ENCODE data around the gene LIFR.
"Not testable (repeated sequence)": the region's sequence is repeated elsewhere in the genome, so short reads cannot be mapped to it uniquely, and the experiment has no call there.

Gene LIFR

DNA sequence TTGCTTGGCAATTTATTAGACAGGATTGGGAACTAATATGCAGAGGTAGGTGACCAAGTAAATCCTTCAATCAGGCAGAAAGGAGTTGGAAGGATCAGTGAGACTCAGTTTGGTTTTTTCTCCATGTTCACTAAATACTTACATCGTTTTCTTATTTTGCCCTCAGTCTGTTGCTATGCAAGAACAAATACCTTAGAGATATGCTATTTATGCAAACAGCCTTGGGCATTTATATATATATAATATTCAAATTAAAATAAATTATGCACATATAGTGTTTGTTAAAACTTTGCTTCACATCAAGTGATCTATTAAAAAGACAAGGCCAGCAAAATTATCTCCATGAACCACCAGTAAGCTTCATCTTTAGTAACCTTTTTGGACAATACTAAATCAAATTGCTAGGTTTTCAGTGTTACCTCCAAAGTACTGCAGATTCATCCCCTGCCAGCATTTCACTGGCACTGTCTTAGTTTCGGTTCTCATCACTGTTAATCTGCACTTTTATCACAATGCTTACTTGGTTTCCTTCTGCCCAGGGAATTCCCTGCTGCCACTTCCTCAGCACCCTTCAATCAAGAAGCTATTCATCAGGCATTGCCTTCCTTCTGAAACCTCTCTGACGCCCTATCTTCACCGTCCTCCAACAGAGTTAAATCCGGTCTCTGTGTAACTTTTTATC is 26.0 kb upstream of the LIFR start:
- no peak overlapping the region for H3K27ac ChIP-seq
- DNase-seq (ENCODE audit: low read depth, low spot score), result no peak

DNA sequence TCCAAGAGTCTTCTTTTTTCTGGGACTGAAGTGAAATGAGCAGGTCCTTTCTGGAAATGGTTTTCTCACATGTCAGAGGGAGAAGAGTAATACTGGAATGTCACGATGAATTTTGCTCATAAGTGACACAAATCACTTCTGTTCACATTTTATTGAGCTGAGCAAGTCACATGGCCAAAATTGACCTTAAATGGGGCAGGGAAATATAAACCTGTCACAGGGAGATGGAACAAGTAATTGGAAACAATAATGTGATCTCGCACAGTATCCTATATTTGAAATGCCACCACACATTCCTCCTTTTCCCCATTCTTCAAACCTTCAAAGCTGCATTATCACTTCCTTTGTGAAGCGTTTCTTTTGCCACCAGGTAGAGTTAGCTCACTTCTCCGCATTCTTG is 25.2 kb upstream of the LIFR start:
- no peak for DNase-seq (ENCODE audit: low read depth, low spot score)
- H3K27ac ChIP-seq, result no peak overlapping the region

DNA sequence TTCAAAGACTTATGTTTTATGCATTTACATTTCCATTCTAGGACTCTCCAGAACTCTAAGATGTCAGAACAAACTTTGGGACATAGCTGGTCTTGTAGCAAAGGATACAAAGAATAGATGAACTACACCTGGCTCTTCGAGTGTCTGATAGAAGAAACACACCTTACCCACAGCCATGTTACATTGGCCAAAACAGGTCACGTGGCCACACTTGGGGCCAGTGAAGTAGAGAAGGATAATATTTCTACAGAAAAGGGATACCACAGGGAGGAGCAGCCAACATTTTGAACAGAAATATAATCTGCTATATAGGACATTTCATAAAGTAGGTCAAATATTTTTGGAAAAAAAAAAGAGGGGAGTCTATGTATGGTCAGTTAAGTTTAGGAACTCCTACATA is 22.7 kb upstream of the LIFR start:
- no peak for DNase-seq (ENCODE audit: low read depth, low spot score)
- no peak overlapping the region for H3K27ac ChIP-seq

- no peak for DNase-seq (ENCODE audit: low read depth, low spot score)
- H3K27ac ChIP-seq, result no peak overlapping the region
These were observed 20.7 kb upstream of the LIFR start for GRCh38 chr5:38576961-38577684.

DNA sequence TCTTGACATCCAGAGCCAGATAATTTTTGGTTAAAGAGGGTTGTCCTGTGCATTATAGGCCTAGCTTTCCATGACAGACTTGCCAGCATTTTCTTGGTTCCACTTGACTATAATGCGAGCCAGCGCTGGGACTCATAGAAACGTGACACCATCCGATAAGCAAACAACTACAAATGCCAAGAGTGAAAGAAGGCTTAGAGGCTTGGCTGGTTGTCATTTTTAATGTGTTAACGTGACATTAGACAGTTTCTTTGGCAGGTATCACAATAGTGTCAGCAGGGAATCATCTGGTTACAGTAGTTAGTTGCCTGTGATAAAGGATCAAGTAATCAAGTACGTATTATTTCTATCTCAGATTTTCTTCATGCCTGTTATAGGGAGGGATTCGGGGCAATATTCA is 20.0 kb upstream of the LIFR start:
- no peak for DNase-seq (ENCODE audit: low read depth, low spot score)
- no peak overlapping the region for H3K27ac ChIP-seq

DNA sequence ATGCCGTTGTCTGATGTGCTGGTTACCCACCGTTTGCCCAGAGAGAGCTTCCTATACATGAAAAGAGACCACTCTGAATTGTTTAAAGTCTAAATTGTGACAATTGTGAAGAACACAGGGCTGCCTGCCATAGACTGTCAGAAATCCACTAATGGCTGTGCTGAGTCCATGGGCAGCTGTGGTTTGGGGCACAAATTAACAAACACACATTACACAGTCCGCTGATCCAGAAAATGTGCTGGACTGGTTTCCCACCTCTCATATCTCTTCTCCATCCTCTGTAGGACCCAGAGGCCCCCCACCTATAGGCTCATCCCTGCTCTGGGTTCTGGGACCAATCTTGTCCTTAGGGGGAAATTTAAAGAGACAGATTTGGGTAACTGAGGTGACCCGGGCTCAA is 19.0 kb upstream of the LIFR start:
- DNase-seq (ENCODE audit: low read depth, low spot score), result no peak
- no peak overlapping the region for H3K27ac ChIP-seq

DNA sequence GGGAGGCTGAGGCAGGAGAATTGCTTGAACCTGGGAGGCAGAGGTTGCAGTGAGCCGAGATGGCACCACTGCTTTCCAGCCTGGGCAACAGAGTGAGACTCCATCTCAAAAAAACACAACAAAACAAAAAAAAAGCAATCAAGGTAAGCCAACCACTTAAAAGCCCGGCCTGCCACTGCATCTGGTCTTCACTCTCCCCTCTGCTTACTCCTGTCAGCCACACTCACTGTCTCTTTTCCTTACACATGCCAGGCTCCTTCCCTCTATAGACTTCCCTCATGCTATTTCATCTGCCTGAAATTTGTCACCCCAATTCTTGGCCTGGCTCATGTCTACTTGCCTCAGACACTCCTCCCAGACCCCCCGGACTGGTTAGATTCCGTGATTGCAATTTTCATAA is 17.6 kb upstream of the LIFR start:
- no peak overlapping the region for H3K27ac ChIP-seq
- DNase-seq (ENCODE audit: low read depth, low spot score), result no peak

DNA sequence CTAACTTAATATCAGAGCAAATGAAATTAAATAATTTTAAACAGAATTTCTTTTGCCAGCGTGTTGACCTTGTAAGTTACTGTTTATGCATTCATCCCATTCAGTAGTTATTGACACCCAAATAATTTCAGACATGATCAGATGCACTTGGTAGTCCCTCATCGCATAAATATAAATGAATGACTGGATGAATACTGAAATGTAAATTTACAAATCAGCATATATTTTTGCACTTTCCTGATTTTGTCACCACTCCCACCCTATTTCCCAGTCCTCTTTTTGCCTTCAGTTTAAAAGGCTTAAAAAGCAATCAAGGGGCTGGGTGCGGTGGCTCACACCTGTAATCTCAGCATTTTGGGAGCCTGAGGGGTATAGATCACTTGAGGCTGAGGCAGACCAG is 17.1 kb upstream of the LIFR start:
- no peak for DNase-seq (ENCODE audit: low read depth, low spot score)
- no peak overlapping the region for H3K27ac ChIP-seq

DNA sequence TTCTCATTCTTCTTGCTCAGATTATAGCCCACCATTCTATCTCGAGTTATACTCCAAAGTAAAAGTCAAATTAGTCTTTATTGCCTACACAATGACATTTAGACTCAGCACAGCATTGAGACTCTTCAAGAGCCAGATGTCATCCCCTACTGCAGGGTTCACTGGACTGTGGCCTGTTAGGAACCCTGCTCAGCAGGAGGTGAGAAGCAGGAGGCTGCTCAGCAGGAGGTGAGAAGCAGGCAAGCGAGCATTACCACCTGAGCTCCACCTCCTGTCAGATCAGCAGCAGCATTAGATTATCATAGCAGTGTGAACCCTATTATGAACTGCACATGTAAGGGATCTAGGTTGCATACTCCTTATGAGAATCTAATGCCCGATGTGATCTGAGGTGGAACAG is 12.7 kb upstream of the LIFR start:
- no peak for DNase-seq (ENCODE audit: low read depth, low spot score)
- no peak overlapping the region for H3K27ac ChIP-seq

DNA sequence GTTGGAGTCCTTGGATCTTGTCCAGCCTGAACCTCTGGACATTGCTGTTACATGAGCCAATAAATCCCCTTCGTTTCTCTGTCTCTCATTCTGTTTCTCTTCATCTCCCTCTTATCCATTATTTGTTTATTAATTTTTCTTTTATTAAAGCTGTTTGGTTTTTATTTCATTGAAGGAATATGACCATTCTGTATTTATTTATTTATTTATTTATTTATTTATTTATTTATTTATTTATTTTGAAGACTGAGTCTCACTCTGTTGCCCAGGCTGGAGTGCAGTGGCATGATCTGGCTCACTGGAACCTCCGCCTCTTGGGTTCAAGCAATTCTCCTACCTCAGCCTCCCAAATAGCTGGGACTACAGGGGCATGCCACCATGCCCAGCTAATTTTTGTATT is 10.9 kb upstream of the LIFR start:
- H3K27ac ChIP-seq; DNase-seq (ENCODE audit: low read depth, low spot score): not testable (repeated sequence)

DNA sequence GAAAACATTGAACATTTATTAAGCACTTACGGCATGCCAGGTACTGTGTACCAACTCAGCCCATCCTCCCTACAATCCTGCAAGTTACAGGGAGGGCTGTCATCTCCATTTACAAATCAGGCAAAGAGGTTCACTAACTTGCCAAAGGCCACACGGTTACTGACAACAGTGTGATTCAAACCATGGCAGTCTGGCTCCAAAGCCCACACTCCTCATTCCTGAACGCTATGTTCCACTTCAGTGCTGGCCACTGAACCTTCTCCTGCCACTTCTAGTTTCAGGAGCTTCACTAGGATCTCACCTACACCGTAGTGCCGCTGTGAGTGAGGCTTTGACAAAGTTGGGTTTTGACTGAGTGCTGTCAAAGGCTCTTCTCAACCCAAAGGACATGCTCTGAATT is 7.2 kb upstream of the LIFR start:
- H3K27ac ChIP-seq, result no peak overlapping the region
- no peak for DNase-seq (ENCODE audit: low read depth, low spot score)

- H3K27ac ChIP-seq, result no peak overlapping the region
- no peak for DNase-seq (ENCODE audit: low read depth, low spot score)
These were observed 6.2 kb upstream of the LIFR start for GRCh38 chr5:38562444-38563210.

GRCh38 chr5:38559428-38559827 is 3.0 kb upstream of the LIFR start:
- DNase-seq (ENCODE audit: low read depth, low spot score), result no peak
- no peak overlapping the region for H3K27ac ChIP-seq

GRCh38 chr5:38557792-38558191 is 1.3 kb upstream of the LIFR start:
- no peak overlapping the region for H3K27ac ChIP-seq
- DNase-seq (ENCODE audit: low read depth, low spot score), result no peak

- no peak for DNase-seq (ENCODE audit: low read depth, low spot score)
- H3K27ac ChIP-seq, result peak overlapping the region; percentile 57
These were observed 863 bp upstream of the LIFR start for GRCh38 chr5:38557308-38557710.

GRCh38 chr5:38556088-38556598 is 303 bp downstream of the LIFR start:
- no peak overlapping the region for H3K27ac ChIP-seq
- DNase-seq (ENCODE audit: low read depth, low spot score), result no peak

DNA sequence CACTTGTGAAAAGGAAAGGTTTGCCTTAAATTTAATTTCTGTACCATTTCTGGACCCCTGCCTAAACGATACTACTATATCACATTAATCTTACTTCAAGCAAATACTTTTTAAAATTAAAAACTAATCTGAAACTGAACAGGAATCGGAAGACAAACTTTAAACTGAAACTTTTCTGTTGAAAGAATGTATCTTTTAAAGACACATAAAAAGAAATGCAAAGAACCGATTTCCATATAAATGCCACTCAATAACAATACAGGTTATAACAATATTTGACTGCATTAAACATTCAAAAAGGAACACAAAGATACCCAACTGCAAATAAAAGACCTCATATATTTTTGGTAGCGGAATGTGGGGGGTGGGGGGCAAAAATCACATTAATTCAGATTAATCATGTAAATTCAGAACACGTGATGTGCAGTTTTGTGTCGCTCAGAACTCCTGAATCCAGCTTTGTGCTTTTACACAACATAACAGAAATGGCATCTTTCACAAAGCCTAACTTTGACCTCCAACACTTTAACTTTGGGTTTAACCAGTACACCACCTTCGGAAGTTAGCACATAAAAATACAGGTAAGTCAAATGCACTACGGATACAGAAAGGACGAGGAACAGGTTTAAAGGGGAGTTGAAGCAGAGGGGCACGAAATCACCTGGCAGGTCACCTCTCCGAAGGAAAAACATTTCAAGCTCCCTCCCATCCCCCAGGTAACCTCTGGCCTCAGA is 925 bp downstream of the LIFR start:
- no peak for DNase-seq (ENCODE audit: low read depth, low spot score)
- H3K27ac ChIP-seq, result no peak overlapping the region

- no peak for DNase-seq (ENCODE audit: low read depth, low spot score)
- no peak overlapping the region for H3K27ac ChIP-seq
These were observed 1.6 kb downstream of the LIFR start for GRCh38 chr5:38554861-38555260.

DNA sequence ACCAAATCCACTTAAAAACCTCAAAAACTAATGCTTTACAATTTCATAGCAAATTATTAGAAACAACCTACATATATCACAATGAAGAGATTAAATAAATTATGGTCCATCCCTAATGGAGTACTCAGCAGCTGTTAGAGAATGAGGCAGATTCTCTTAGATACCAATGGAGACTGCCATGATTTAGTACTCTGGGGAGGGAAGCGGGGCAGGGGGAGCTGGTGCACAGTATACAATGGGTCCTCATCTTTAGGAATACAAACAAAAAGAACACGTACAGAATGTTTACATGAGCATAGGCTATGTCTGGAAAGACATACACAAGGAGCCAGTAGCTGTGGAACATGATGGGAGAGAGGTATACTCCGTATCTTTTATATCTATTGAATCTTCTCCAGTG is 2.0 kb downstream of the LIFR start:
- DNase-seq (ENCODE audit: low read depth, low spot score), result no peak
- no peak overlapping the region for H3K27ac ChIP-seq

GRCh38 chr5:38553001-38553521 is 3.4 kb downstream of the LIFR start:
- no peak for DNase-seq (ENCODE audit: low read depth, low spot score)
- H3K27ac ChIP-seq, result no peak overlapping the region
